Endothelial cell of umbilical vein (primary cell): ENCODE results near the gene TUBGCP2. TPM values are rescaled to one million over a fixed set of nuclear protein-coding genes. Genes with fewer than 3 reads are reported as not detected.

Experiments used
- BruUV-seq: library from RNA; stranded (reverse); fragments of 400-500 nt; replicated peaks from 2 replicates; lab custom pipeline; 2021; lab: Mats Ljungman, UMichigan
- CTCF ChIA-PET: fragments of 300-600, 350-600 bp; sonication (Branson Sonifier 250); formaldehyde crosslinking; loops from one replicate; lab custom pipeline; 2021; ENCODE audit warnings: antibody characterized with exemption, inconsistent platforms; lab: Charles Lee
- POLR2A ChIA-PET: fragments of 300-600, 350-600 bp; sonication (Branson Sonifier 250); formaldehyde crosslinking; loops from one replicate; lab custom pipeline; 2021; ENCODE audit warnings: antibody characterized with exemption, inconsistent platforms; lab: Charles Lee
- DNase-seq: peaks from one replicate; pipeline ENCODE4 v3.0.0-alpha.2; 2011; ENCODE audit warnings: low read depth, low spot score
- FAIRE-seq: peaks from 2 replicates; lab custom pipeline; 2011; peaks lifted over from hg19 to GRCh38; lab: Jason Lieb, UNC
- H2AFZ ChIP-seq: 2 replicates; pipeline ENCODE4 v1.6.0; 2012; ENCODE audit warnings: low read depth, low read length, control low read depth, inconsistent platforms
- H3K27ac ChIP-seq: 2 replicates; pipeline ENCODE4 v1.5.1; 2011; ENCODE audit warnings: low read depth, mild to moderate bottlenecking, control low read depth, low read length, moderate library complexity; ENCODE audit not compliant: insufficient read depth
- H3K27me3 ChIP-seq, 2 experiments: 2 replicates each; pipeline versions ENCODE4 v1.6.0 to v1.6.1; 2011; ENCODE audit warnings: low read length in 2 of 2, mixed read lengths in 1 of 2; ENCODE audit not compliant: control insufficient read depth in 2 of 2, insufficient read depth in 2 of 2
- H3K36me3 ChIP-seq, 2 experiments: 2 replicates in 1 of 2; 3 replicates in 1 of 2; pipeline ENCODE4 v1.5.1; 2011; ENCODE audit warnings: low read length in 2 of 2, mild to moderate bottlenecking in 1 of 2, moderate library complexity in 1 of 2; ENCODE audit not compliant: control insufficient read depth in 2 of 2, insufficient read depth in 2 of 2; ENCODE audit errors: extremely low read depth in 1 of 2
- H3K4me1 ChIP-seq: 3 replicates; pipeline ENCODE4 v1.5.1; 2011; ENCODE audit warnings: mild to moderate bottlenecking, low read length; ENCODE audit not compliant: control insufficient read depth, insufficient read depth; ENCODE audit errors: extremely low read depth
- H3K4me2 ChIP-seq: 2 replicates; pipeline ENCODE4 v1.6.1; 2011; ENCODE audit warnings: low read length, control low read depth, mixed read lengths; ENCODE audit not compliant: insufficient read depth
- H3K4me3 ChIP-seq, 3 experiments: fragments of 200-600 bp in 1 of 3; sonication (generic), shearing (Covaris generic) in 1 of 3; replicated peaks in 1 of 3; 2 replicates each; pipeline ENCODE4 v1.5.1; 2011 to 2016; ENCODE audit warnings: control low read depth in 3 of 3, low read length in 3 of 3, mild to moderate bottlenecking in 2 of 3, inconsistent platforms in 1 of 3, low read depth in 1 of 3, moderate library complexity in 1 of 3; ENCODE audit not compliant: insufficient read depth in 1 of 3
- H3K79me2 ChIP-seq: 2 replicates; pipeline ENCODE4 v1.6.0; 2012; ENCODE audit warnings: low read length, inconsistent platforms; ENCODE audit not compliant: control insufficient read depth, insufficient read depth
- H3K9ac ChIP-seq: replicated peaks from 2 replicates; pipeline ENCODE3; 2011; ENCODE audit warnings: low read length, control low read depth; ENCODE audit not compliant: insufficient read depth; ENCODE audit errors: extremely low read depth
- H3K9me1 ChIP-seq: replicated peaks from 3 replicates; pipeline ENCODE4 v1.6.0; 2011; ENCODE audit warnings: mild to moderate bottlenecking, low read length; ENCODE audit not compliant: control insufficient read depth, insufficient read depth; ENCODE audit errors: extremely low read depth
- H3K9me3 ChIP-seq: replicated peaks from 2 replicates; pipeline ENCODE4 v1.5.1; 2012; ENCODE audit warnings: low read length, inconsistent platforms; ENCODE audit not compliant: control insufficient read depth, insufficient read depth
- H4K20me1 ChIP-seq: replicated peaks from 2 replicates; pipeline ENCODE3; 2011; ENCODE audit warnings: mild to moderate bottlenecking, low read length; ENCODE audit not compliant: control insufficient read depth, insufficient read depth; ENCODE audit errors: extremely low read depth
- CTCF ChIP-seq, 2 donors: IDR thresholded peaks; 1 replicate in 1 of 2; 2 replicates in 1 of 2; pipeline ENCODE4 v1.5.1; 2011; ENCODE audit warnings: low read length in 2 of 2, mild to moderate bottlenecking in 2 of 2, moderate library complexity in 2 of 2, control low read depth in 1 of 2, inconsistent platforms in 1 of 2, low read depth in 1 of 2; ENCODE audit not compliant: insufficient read depth in 1 of 2; ENCODE audit errors: extremely low read depth in 1 of 2
- EZH2 ChIP-seq: IDR thresholded peaks from 2 replicates; pipeline ENCODE4 v1.6.1; 2012; ENCODE audit warnings: borderline replicate concordance, low read depth, mild to moderate bottlenecking, moderate library complexity, low read length, inconsistent platforms; ENCODE audit not compliant: severe bottlenecking
- FOS ChIP-seq: IDR thresholded peaks from 2 replicates; pipeline ENCODE4 v1.6.1; 2011; ENCODE audit warnings: mild to moderate bottlenecking, low read length, moderate library complexity, borderline replicate concordance; ENCODE audit not compliant: insufficient read depth
- GATA2 ChIP-seq: IDR thresholded peaks from 2 replicates; pipeline ENCODE4 v1.7.0; 2011; ENCODE audit warnings: low read depth, mild to moderate bottlenecking, moderate library complexity, mixed read lengths, low read length; ENCODE audit not compliant: insufficient read length, insufficient read depth
- JUN ChIP-seq: IDR thresholded peaks from 2 replicates; pipeline ENCODE4 v1.6.1; 2011; ENCODE audit warnings: borderline replicate concordance, low read depth; ENCODE audit not compliant: insufficient read length, insufficient read depth
- MYC ChIP-seq: IDR thresholded peaks from one replicate; pipeline ENCODE4 v1.6.1; 2011; ENCODE audit warnings: mild to moderate bottlenecking, low read depth, low read length
- POLR2A ChIP-seq: IDR thresholded peaks from 2 replicates; pipeline ENCODE4 v1.6.1; 2012; ENCODE audit warnings: low read depth, mild to moderate bottlenecking, control low read depth, low read length
- POLR2AphosphoS5 ChIP-seq: IDR thresholded peaks from 2 replicates; pipeline ENCODE4 v1.6.1; 2012; ENCODE audit warnings: low read depth, mild to moderate bottlenecking, control low read depth, low read length, moderate library complexity; ENCODE audit not compliant: insufficient read depth
- dilution Hi-C: fragments of 300-500 bp; cut with MboI; formaldehyde crosslinking; loops from one replicate; pipeline ENCODE4 v1.15.0; 2019; ENCODE audit warnings: low sequenced_read_pairs; ENCODE audit not compliant: extremely low pct_ligation_motif_present
- intact Hi-C: fragments of 100-400 bp; cut with micrococcal nuclease; formaldehyde crosslinking; loops from one replicate; pipeline ENCODE4 v1.10.0; 2022
- polyA plus RNA-seq, 4 experiments: library from polyadenylated mRNA; depleted of rRNA in 3 of 4; stranded (reverse) in 3 of 4; unstranded in 1 of 4; fragments of >200 nt; gene quantifications; 2 replicates each; pipeline versions ENCODE4 v1.2.1 to v1.2.3, GENCODE V29; 2011 to 2012; ENCODE audit warnings: missing spikeins in 1 of 4
- total RNA-seq: library from RNA; stranded (reverse); gene quantifications from 2 replicates; pipeline ENCODE4 v1.2.3, GENCODE V29; 2021
- TF ChIP-seq, protein P1 (sequence below): IDR thresholded peaks from 2 replicates; pipeline ENCODE4 v1.6.1; 2011; ENCODE audit not compliant: insufficient read depth, insufficient read length

The TUBGCP2 gene
- total and polyA plus RNA-seq, 2 donors (not counting 3 experiments of a cell fraction or from before 2014, with no cell fraction given), result 37.1 to 53.1 TPM

DNA sequence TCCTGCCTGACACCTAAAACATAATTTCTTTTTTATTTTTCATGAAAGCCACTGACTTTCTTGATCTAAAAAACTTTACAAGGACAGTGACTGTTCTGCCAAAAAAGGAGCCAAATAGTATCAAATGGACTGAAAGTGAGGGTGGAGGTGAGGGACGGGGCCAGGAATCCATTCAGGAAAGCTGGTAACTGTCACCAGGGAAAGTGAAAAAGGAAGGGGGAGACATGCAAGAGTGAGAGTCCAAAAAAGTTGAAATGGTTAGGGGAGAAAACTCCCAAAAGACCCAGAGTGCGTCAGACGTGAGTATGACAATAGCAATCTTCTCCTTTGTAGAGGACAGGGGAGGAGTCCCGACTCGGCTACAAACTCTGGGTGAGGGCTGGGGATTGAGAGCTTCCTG lies 35.6 kb upstream of the TUBGCP2 start:
- POLR2A ChIA-PET, result no interaction called here
- Histone ChIP-seq H3K9ac (no peak overlapping the region), H3K27me3 (no peaks in the 10 kb centered on the region), H4K20me1 (no peaks in the 10 kb centered on the region), H3K4me1 (no peaks in the 10 kb centered on the region), H3K4me3 (no peak overlapping the region), H3K9me3 (no peaks in the 10 kb centered on the region), H3K79me2 (no peaks in the 10 kb centered on the region), H3K36me3 (no peaks in the 10 kb centered on the region), H3K9me1 (no peaks in the 10 kb centered on the region), H2AFZ (no peak overlapping the region), H3K4me2 (no peak overlapping the region), H3K27ac (no peak overlapping the region)
- no peak for DNase-seq
- CTCF ChIA-PET, result interaction anchor here (1.3 kb wide), 1 partner anchor 9 kb away, joined by 5 read pairs; no protein-coding TSS in a partner anchor
- no TSS peak for BruUV-seq
- dilution Hi-C loops, result no loop called here
- intact Hi-C loops, result no loop called here
- FAIRE-seq, result no peak
- TF ChIP-seq FOS, result no peak
- no peak for TF ChIP-seq POLR2A
- no peak for TF ChIP-seq GATA2
- TF ChIP-seq, protein P1, sequence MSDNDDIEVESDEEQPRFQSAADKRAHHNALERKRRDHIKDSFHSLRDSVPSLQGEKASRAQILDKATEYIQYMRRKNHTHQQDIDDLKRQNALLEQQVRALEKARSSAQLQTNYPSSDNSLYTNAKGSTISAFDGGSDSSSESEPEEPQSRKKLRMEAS, result no peak
- no peak for TF ChIP-seq POLR2AphosphoS5
- TF ChIP-seq CTCF (IDR thresholded peaks at IDR 0.05; ENCODE audit: extremely low read depth in 1 of 2, insufficient read depth in 1 of 2, low read depth in 1 of 2, low read length in 2 of 2), result no peak
- no peak for TF ChIP-seq JUN
- TF ChIP-seq EZH2, result no peak
- TF ChIP-seq MYC, result no peak
